ENCODE data around the gene PDCD7. TPM values are rescaled to one million over a fixed set of nuclear protein-coding genes. Genes with fewer than 3 reads are reported as not detected.

PDCD7 gene
- total RNA-seq, 1 experiment from 2014 or later: 19.7 TPM

GRCh38 chr15:65097651-65098263 lies 35.9 kb downstream of the PDCD7 start:
- ATAC-seq: no peak
- Histone ChIP-seq H3K4me3 (ENCODE audit: low read depth in 2 of 2, low read length in 2 of 2) (no peak overlapping the region), H3K4me1 (ENCODE audit: control insufficient read depth, insufficient read depth, low read length) (no peaks in the 10 kb centered on the region), H3K27ac (ENCODE audit: low read length) (no peak overlapping the region), H3K9me3 (ENCODE audit: control insufficient read depth, insufficient read depth, low read depth, low read length) (no peaks in the 10 kb centered on the region), H3K36me3 (ENCODE audit: control insufficient read depth, insufficient read depth, low read length) (no peaks in the 10 kb centered on the region), H3K27me3 (ENCODE audit: control insufficient read depth, insufficient read depth, low read length) (no peaks in the 10 kb centered on the region)
- in situ Hi-C loops (cut with HindIII; ENCODE audit: low pct_unique_long_range_greater_than_20kb, low sequenced_read_pairs) (no loop called here), intact Hi-C loops (cut with micrococcal nuclease; ENCODE audit: unreplicated experiment) (no loop called here)
- no peak for DNase-seq (ENCODE audit: low read depth, low spot score)
- ChIA-PET POLR2A (no interaction called here), CTCF (no interaction called here)
- TF ChIP-seq POLR2AphosphoS5 (IDR thresholded peaks at IDR 0.05; ENCODE audit: low read depth, low read length): no peak
- no peak for TF ChIP-seq SIN3A (IDR thresholded peaks at IDR 0.05; ENCODE audit: borderline replicate concordance, insufficient read depth, low read depth, low read length)
- no peak for TF ChIP-seq REST (IDR thresholded peaks at IDR 0.05; ENCODE audit: insufficient read depth in 1 of 2, low read depth in 2 of 2, low read length in 1 of 2)
- TF ChIP-seq CTCF (IDR thresholded peaks at IDR 0.05): no peak
- no peak for TF ChIP-seq TCF7L2 (IDR thresholded peaks at IDR 0.05; ENCODE audit: low read depth, low read length)
- BruUV-seq (replicated peaks): TSS peak; percentile 67

- no TSS peak for BruUV-seq (replicated peaks)
- Histone ChIP-seq H3K4me1 (ENCODE audit: control insufficient read depth, insufficient read depth, low read length) (no peaks in the 10 kb centered on the region), H3K27me3 (ENCODE audit: control insufficient read depth, insufficient read depth, low read length) (no peaks in the 10 kb centered on the region), H3K27ac (ENCODE audit: low read length) (no peak overlapping the region), H3K4me3 (ENCODE audit: low read depth in 2 of 2, low read length in 2 of 2) (no peak overlapping the region), H3K9me3 (ENCODE audit: control insufficient read depth, insufficient read depth, low read depth, low read length) (no peaks in the 10 kb centered on the region), H3K36me3 (ENCODE audit: control insufficient read depth, insufficient read depth, low read length) (no peaks in the 10 kb centered on the region)
- intact Hi-C loops (cut with micrococcal nuclease; ENCODE audit: unreplicated experiment): no loop called here
- DNase-seq (ENCODE audit: low read depth, low spot score): no peak
- no peak for ATAC-seq
- in situ Hi-C loops (cut with HindIII; ENCODE audit: low pct_unique_long_range_greater_than_20kb, low sequenced_read_pairs): no loop called here
- ChIA-PET POLR2A (no interaction called here), CTCF (interaction anchor here (0.6 kb wide), 1 partner anchor 271 kb away, joined by 3 read pairs; no protein-coding TSS in a partner anchor)
- TF ChIP-seq CTCF (IDR thresholded peaks at IDR 0.05) (no peak), REST (IDR thresholded peaks at IDR 0.05; ENCODE audit: insufficient read depth in 1 of 2, low read depth in 2 of 2, low read length in 1 of 2) (no peak), TCF7L2 (IDR thresholded peaks at IDR 0.05; ENCODE audit: low read depth, low read length) (no peak), SIN3A (IDR thresholded peaks at IDR 0.05; ENCODE audit: borderline replicate concordance, insufficient read depth, low read depth, low read length) (no peak), POLR2AphosphoS5 (IDR thresholded peaks at IDR 0.05; ENCODE audit: low read depth, low read length) (no peak)
These were observed 36.9 kb downstream of the PDCD7 start for GRCh38 chr15:65096481-65097385.

Measured in Panc1 (cell line).